Endothelial cell of umbilical vein (primary cell): ENCODE results near the gene PRDM16. TPM values are rescaled to one million over a fixed set of nuclear protein-coding genes. Genes with fewer than 3 reads are reported as not detected.

Experiments used
- BruUV-seq: library from RNA; stranded (reverse); fragments of 400-500 nt; replicated peaks from 2 replicates; lab custom pipeline; 2021; lab: Mats Ljungman, UMichigan
- CTCF ChIA-PET: fragments of 300-600, 350-600 bp; sonication (Branson Sonifier 250); formaldehyde crosslinking; loops from one replicate; lab custom pipeline; 2021; ENCODE audit warnings: antibody characterized with exemption, inconsistent platforms; lab: Charles Lee
- POLR2A ChIA-PET: fragments of 300-600, 350-600 bp; sonication (Branson Sonifier 250); formaldehyde crosslinking; loops from one replicate; lab custom pipeline; 2021; ENCODE audit warnings: antibody characterized with exemption, inconsistent platforms; lab: Charles Lee
- DNase-seq: peaks from one replicate; pipeline ENCODE4 v3.0.0-alpha.2; 2011; ENCODE audit warnings: low read depth, low spot score
- FAIRE-seq: peaks from 2 replicates; lab custom pipeline; 2011; peaks lifted over from hg19 to GRCh38; lab: Jason Lieb, UNC
- H2AFZ ChIP-seq: 2 replicates; pipeline ENCODE4 v1.6.0; 2012; ENCODE audit warnings: low read depth, low read length, control low read depth, inconsistent platforms
- H3K27ac ChIP-seq: 2 replicates; pipeline ENCODE4 v1.5.1; 2011; ENCODE audit warnings: low read depth, mild to moderate bottlenecking, control low read depth, low read length, moderate library complexity; ENCODE audit not compliant: insufficient read depth
- H3K27me3 ChIP-seq, 2 experiments: 2 replicates each; pipeline versions ENCODE4 v1.6.0 to v1.6.1; 2011; ENCODE audit warnings: low read length in 2 of 2, mixed read lengths in 1 of 2; ENCODE audit not compliant: control insufficient read depth in 2 of 2, insufficient read depth in 2 of 2
- H3K36me3 ChIP-seq, 2 experiments: 2 replicates in 1 of 2; 3 replicates in 1 of 2; pipeline ENCODE4 v1.5.1; 2011; ENCODE audit warnings: low read length in 2 of 2, mild to moderate bottlenecking in 1 of 2, moderate library complexity in 1 of 2; ENCODE audit not compliant: control insufficient read depth in 2 of 2, insufficient read depth in 2 of 2; ENCODE audit errors: extremely low read depth in 1 of 2
- H3K4me1 ChIP-seq: 3 replicates; pipeline ENCODE4 v1.5.1; 2011; ENCODE audit warnings: mild to moderate bottlenecking, low read length; ENCODE audit not compliant: control insufficient read depth, insufficient read depth; ENCODE audit errors: extremely low read depth
- H3K4me2 ChIP-seq: 2 replicates; pipeline ENCODE4 v1.6.1; 2011; ENCODE audit warnings: low read length, control low read depth, mixed read lengths; ENCODE audit not compliant: insufficient read depth
- H3K4me3 ChIP-seq, 3 experiments: fragments of 200-600 bp in 1 of 3; sonication (generic), shearing (Covaris generic) in 1 of 3; replicated peaks in 1 of 3; 2 replicates each; pipeline ENCODE4 v1.5.1; 2011 to 2016; ENCODE audit warnings: control low read depth in 3 of 3, low read length in 3 of 3, mild to moderate bottlenecking in 2 of 3, inconsistent platforms in 1 of 3, low read depth in 1 of 3, moderate library complexity in 1 of 3; ENCODE audit not compliant: insufficient read depth in 1 of 3
- H3K79me2 ChIP-seq: 2 replicates; pipeline ENCODE4 v1.6.0; 2012; ENCODE audit warnings: low read length, inconsistent platforms; ENCODE audit not compliant: control insufficient read depth, insufficient read depth
- H3K9ac ChIP-seq: replicated peaks from 2 replicates; pipeline ENCODE3; 2011; ENCODE audit warnings: low read length, control low read depth; ENCODE audit not compliant: insufficient read depth; ENCODE audit errors: extremely low read depth
- H3K9me1 ChIP-seq: replicated peaks from 3 replicates; pipeline ENCODE4 v1.6.0; 2011; ENCODE audit warnings: mild to moderate bottlenecking, low read length; ENCODE audit not compliant: control insufficient read depth, insufficient read depth; ENCODE audit errors: extremely low read depth
- H3K9me3 ChIP-seq: replicated peaks from 2 replicates; pipeline ENCODE4 v1.5.1; 2012; ENCODE audit warnings: low read length, inconsistent platforms; ENCODE audit not compliant: control insufficient read depth, insufficient read depth
- H4K20me1 ChIP-seq: replicated peaks from 2 replicates; pipeline ENCODE3; 2011; ENCODE audit warnings: mild to moderate bottlenecking, low read length; ENCODE audit not compliant: control insufficient read depth, insufficient read depth; ENCODE audit errors: extremely low read depth
- EZH2 ChIP-seq: IDR thresholded peaks from 2 replicates; pipeline ENCODE4 v1.6.1; 2012; ENCODE audit warnings: borderline replicate concordance, low read depth, mild to moderate bottlenecking, moderate library complexity, low read length, inconsistent platforms; ENCODE audit not compliant: severe bottlenecking
- FOS ChIP-seq: IDR thresholded peaks from 2 replicates; pipeline ENCODE4 v1.6.1; 2011; ENCODE audit warnings: mild to moderate bottlenecking, low read length, moderate library complexity, borderline replicate concordance; ENCODE audit not compliant: insufficient read depth
- GATA2 ChIP-seq: IDR thresholded peaks from 2 replicates; pipeline ENCODE4 v1.7.0; 2011; ENCODE audit warnings: low read depth, mild to moderate bottlenecking, moderate library complexity, mixed read lengths, low read length; ENCODE audit not compliant: insufficient read length, insufficient read depth
- MYC ChIP-seq: IDR thresholded peaks from one replicate; pipeline ENCODE4 v1.6.1; 2011; ENCODE audit warnings: mild to moderate bottlenecking, low read depth, low read length
- POLR2A ChIP-seq: IDR thresholded peaks from 2 replicates; pipeline ENCODE4 v1.6.1; 2012; ENCODE audit warnings: low read depth, mild to moderate bottlenecking, control low read depth, low read length
- POLR2AphosphoS5 ChIP-seq: IDR thresholded peaks from 2 replicates; pipeline ENCODE4 v1.6.1; 2012; ENCODE audit warnings: low read depth, mild to moderate bottlenecking, control low read depth, low read length, moderate library complexity; ENCODE audit not compliant: insufficient read depth
- dilution Hi-C: fragments of 300-500 bp; cut with MboI; formaldehyde crosslinking; loops from one replicate; pipeline ENCODE4 v1.15.0; 2019; ENCODE audit warnings: low sequenced_read_pairs; ENCODE audit not compliant: extremely low pct_ligation_motif_present
- intact Hi-C: fragments of 100-400 bp; cut with micrococcal nuclease; formaldehyde crosslinking; loops from one replicate; pipeline ENCODE4 v1.10.0; 2022
- polyA plus RNA-seq, 4 experiments: library from polyadenylated mRNA; depleted of rRNA in 3 of 4; stranded (reverse) in 3 of 4; unstranded in 1 of 4; fragments of >200 nt; gene quantifications; 2 replicates each; pipeline versions ENCODE4 v1.2.1 to v1.2.3, GENCODE V29; 2011 to 2012; ENCODE audit warnings: missing spikeins in 1 of 4
- total RNA-seq: library from RNA; stranded (reverse); gene quantifications from 2 replicates; pipeline ENCODE4 v1.2.3, GENCODE V29; 2021
- TF ChIP-seq, protein P1 (sequence below), 2 donors: IDR thresholded peaks; 1 replicate in 1 of 2; 2 replicates in 1 of 2; pipeline ENCODE4 v1.5.1; 2011; ENCODE audit warnings: low read length in 2 of 2, mild to moderate bottlenecking in 2 of 2, moderate library complexity in 2 of 2, control low read depth in 1 of 2, inconsistent platforms in 1 of 2, low read depth in 1 of 2; ENCODE audit not compliant: insufficient read depth in 1 of 2; ENCODE audit errors: extremely low read depth in 1 of 2

Gene PRDM16
- total and polyA plus RNA-seq, 2 donors (not counting 3 experiments of a cell fraction or from before 2014, with no cell fraction given) = not detected

GRCh38 chr1:3368711-3369445 is 299.9 kb downstream of the PRDM16 start:
- Histone ChIP-seq H3K79me2 (no peaks in the 10 kb centered on the region), H3K4me3 (no peak overlapping the region), H3K9me1 (no peaks in the 10 kb centered on the region), H3K4me2 (no peak overlapping the region), H3K4me1 (no peaks in the 10 kb centered on the region), H3K9me3 (no peaks in the 10 kb centered on the region), H4K20me1 (no peaks in the 10 kb centered on the region), H3K9ac (no peak overlapping the region), H2AFZ (no peak overlapping the region), H3K27ac (no peak overlapping the region), H3K36me3 (no peaks in the 10 kb centered on the region), H3K27me3 (no peaks in the 10 kb centered on the region)
- CTCF ChIA-PET = no interaction called here
- TF ChIP-seq FOS = no peak
- no peak for TF ChIP-seq POLR2A
- TF ChIP-seq GATA2 = no peak
- TF ChIP-seq, protein P1, sequence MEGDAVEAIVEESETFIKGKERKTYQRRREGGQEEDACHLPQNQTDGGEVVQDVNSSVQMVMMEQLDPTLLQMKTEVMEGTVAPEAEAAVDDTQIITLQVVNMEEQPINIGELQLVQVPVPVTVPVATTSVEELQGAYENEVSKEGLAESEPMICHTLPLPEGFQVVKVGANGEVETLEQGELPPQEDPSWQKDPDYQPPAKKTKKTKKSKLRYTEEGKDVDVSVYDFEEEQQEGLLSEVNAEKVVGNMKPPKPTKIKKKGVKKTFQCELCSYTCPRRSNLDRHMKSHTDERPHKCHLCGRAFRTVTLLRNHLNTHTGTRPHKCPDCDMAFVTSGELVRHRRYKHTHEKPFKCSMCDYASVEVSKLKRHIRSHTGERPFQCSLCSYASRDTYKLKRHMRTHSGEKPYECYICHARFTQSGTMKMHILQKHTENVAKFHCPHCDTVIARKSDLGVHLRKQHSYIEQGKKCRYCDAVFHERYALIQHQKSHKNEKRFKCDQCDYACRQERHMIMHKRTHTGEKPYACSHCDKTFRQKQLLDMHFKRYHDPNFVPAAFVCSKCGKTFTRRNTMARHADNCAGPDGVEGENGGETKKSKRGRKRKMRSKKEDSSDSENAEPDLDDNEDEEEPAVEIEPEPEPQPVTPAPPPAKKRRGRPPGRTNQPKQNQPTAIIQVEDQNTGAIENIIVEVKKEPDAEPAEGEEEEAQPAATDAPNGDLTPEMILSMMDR (IDR thresholded peaks at IDR 0.05; ENCODE audit: extremely low read depth in 1 of 2, insufficient read depth in 1 of 2, low read depth in 1 of 2, low read length in 2 of 2) = no peak
- no peak for TF ChIP-seq EZH2
- no peak for TF ChIP-seq POLR2AphosphoS5
- TF ChIP-seq MYC = no peak
- intact Hi-C loops (no loop called here), dilution Hi-C loops (no loop called here)
- FAIRE-seq (no peak), DNase-seq (no peak)
- no TSS peak for BruUV-seq
- POLR2A ChIA-PET = no interaction called here
